ENCODE data around the gene GSDME. TPM values are rescaled to one million over a fixed set of nuclear protein-coding genes. Genes with fewer than 3 reads are reported as not detected.

Gene GSDME
- total RNA-seq, 5 donors from 2014 or later (not counting 1 experiment from before 2014, with no cell fraction given): 0.38 to 1.1 (median 0.46) TPM; not detected in 1

GRCh38 chr7:24713039-24713793 is 44.0 kb downstream of the GSDME start:
- peaks cover 0 to 32% of the 10 kb centered on the region in 2 experiments for H3K27me3 ChIP-seq (replicated peaks in 1 of 2; ENCODE audit: control insufficient read depth in 2 of 2, extremely low read depth in 1 of 2, insufficient read depth in 2 of 2, low read length in 1 of 2)
- H3K9me3 ChIP-seq: no peaks in the 10 kb centered on the region
- CTCF ChIA-PET: no interaction called here
- no peak overlapping the region for H3K4me3 ChIP-seq (ENCODE audit: control insufficient read depth in 1 of 2, extremely low read depth in 1 of 2, low read length in 1 of 2)
- DNase-seq (no peak), ATAC-seq (replicated peaks in 1 of 4) (no peak)
- peaks cover 21 to 30% of the 10 kb centered on the region in 2 donors for H3K27me3 Mint-ChIP-seq
- H3K9me3 Mint-ChIP-seq: no peaks in the 10 kb centered on the region
- no peaks in the 10 kb centered on the region for H3K36me3 ChIP-seq (ENCODE audit: control insufficient read depth in 2 of 2, extremely low read depth in 1 of 2, insufficient read depth in 1 of 2, low read length in 1 of 2)
- POLR2A ChIA-PET: no interaction called here
- H3K4me3 Mint-ChIP-seq: no peak overlapping the region
- no peak overlapping the region for H3K27ac Mint-ChIP-seq
- no peaks in the 10 kb centered on the region for H3K4me1 ChIP-seq (ENCODE audit: control insufficient read depth in 1 of 2, extremely low read depth in 1 of 2, insufficient read depth in 2 of 2, low read length in 2 of 2)
- no peak overlapping the region for H3K27ac ChIP-seq (ENCODE audit: low read length)
- no peaks in the 10 kb centered on the region for H3K36me3 Mint-ChIP-seq
- H3K4me1 Mint-ChIP-seq: peaks cover 0 to 9% (median 7%) of the 10 kb centered on the region in 3 donors
- WGBS (ENCODE audit: insufficient coverage): 95% methylated on average over 5 of the region's 12 CpGs

- Mint-ChIP-seq H3K36me3 (no peaks in the 10 kb centered on the region), H3K27ac (no peak overlapping the region), H3K27me3 (peaks cover under 1 to 13% of the 10 kb centered on the region in 2 donors), H3K4me3 (no peak overlapping the region), H3K4me1 (peaks cover 0 to 7% (median 0%) of the 10 kb centered on the region in 3 donors), H3K9me3 (no peaks in the 10 kb centered on the region)
- ChIA-PET POLR2A (no interaction called here), CTCF (no interaction called here)
- no peaks in the 10 kb centered on the region for H3K4me1 ChIP-seq (ENCODE audit: control insufficient read depth in 1 of 2, extremely low read depth in 1 of 2, insufficient read depth in 2 of 2, low read length in 2 of 2)
- DNase-seq (no peak), ATAC-seq (replicated peaks in 1 of 4) (no peak)
- 94% methylated on average over 15 of the region's 15 CpGs for WGBS (ENCODE audit: insufficient coverage)
- H3K27ac ChIP-seq (ENCODE audit: low read length): no peak overlapping the region
- H3K36me3 ChIP-seq (ENCODE audit: control insufficient read depth in 2 of 2, extremely low read depth in 1 of 2, insufficient read depth in 1 of 2, low read length in 1 of 2): no peaks in the 10 kb centered on the region
- peaks cover 0 to 13% of the 10 kb centered on the region in 2 experiments for H3K27me3 ChIP-seq (replicated peaks in 1 of 2; ENCODE audit: control insufficient read depth in 2 of 2, extremely low read depth in 1 of 2, insufficient read depth in 2 of 2, low read length in 1 of 2)
- no peak overlapping the region for H3K4me3 ChIP-seq (ENCODE audit: control insufficient read depth in 1 of 2, extremely low read depth in 1 of 2, low read length in 1 of 2)
- H3K9me3 ChIP-seq: no peaks in the 10 kb centered on the region
These were observed 47.5 kb downstream of the GSDME start for GRCh38 chr7:24709585-24710360.

- CTCF ChIA-PET: no interaction called here
- ATAC-seq (replicated peaks in 1 of 4): no peak
These were observed 48.2 kb downstream of the GSDME start for GRCh38 chr7:24709051-24709450.

GRCh38 chr7:24707988-24708615 is 49.2 kb downstream of the GSDME start:
- no peaks in the 10 kb centered on the region for H3K36me3 Mint-ChIP-seq
- ChIA-PET POLR2A (no interaction called here), CTCF (no interaction called here)
- H3K4me3 ChIP-seq (ENCODE audit: control insufficient read depth in 1 of 2, extremely low read depth in 1 of 2, low read length in 1 of 2): no peak overlapping the region
- ATAC-seq (replicated peaks in 1 of 4) (no peak), DNase-seq (no peak)
- peaks cover 0 to 7% (median 0%) of the 10 kb centered on the region in 3 donors for H3K4me1 Mint-ChIP-seq
- no peaks in the 10 kb centered on the region for H3K9me3 Mint-ChIP-seq
- no peaks in the 10 kb centered on the region for H3K36me3 ChIP-seq (ENCODE audit: control insufficient read depth in 2 of 2, extremely low read depth in 1 of 2, insufficient read depth in 1 of 2, low read length in 1 of 2)
- H3K27ac Mint-ChIP-seq: no peak overlapping the region
- WGBS (ENCODE audit: insufficient coverage): 95% methylated on average over 7 of the region's 9 CpGs
- H3K4me3 Mint-ChIP-seq: no peak overlapping the region
- peaks cover 0 to 9% of the 10 kb centered on the region in 2 experiments for H3K27me3 ChIP-seq (replicated peaks in 1 of 2; ENCODE audit: control insufficient read depth in 2 of 2, extremely low read depth in 1 of 2, insufficient read depth in 2 of 2, low read length in 1 of 2)
- no peaks in the 10 kb centered on the region for H3K9me3 ChIP-seq
- peaks cover 0 to 5% of the 10 kb centered on the region in 2 donors for H3K27me3 Mint-ChIP-seq
- no peaks in the 10 kb centered on the region for H3K4me1 ChIP-seq (ENCODE audit: control insufficient read depth in 1 of 2, extremely low read depth in 1 of 2, insufficient read depth in 2 of 2, low read length in 2 of 2)
- no peak overlapping the region for H3K27ac ChIP-seq (ENCODE audit: low read length)

More at GRCh38 chr7:24709051-24709450, 48.2 kb downstream of the GSDME start:
- POLR2A ChIA-PET: no interaction called here
- DNase-seq: no peak
- Mint-ChIP-seq H3K9me3 (no peaks in the 10 kb centered on the region), H3K36me3 (no peaks in the 10 kb centered on the region), H3K27me3 (peaks cover 0 to 13% of the 10 kb centered on the region in 2 donors), H3K4me1 (peaks cover 0 to 7% (median 0%) of the 10 kb centered on the region in 3 donors), H3K4me3 (no peak overlapping the region), H3K27ac (no peak overlapping the region)
- Histone ChIP-seq H3K36me3 (ENCODE audit: control insufficient read depth in 2 of 2, extremely low read depth in 1 of 2, insufficient read depth in 1 of 2, low read length in 1 of 2) (no peaks in the 10 kb centered on the region), H3K27ac (ENCODE audit: low read length) (no peak overlapping the region), H3K27me3 (replicated peaks in 1 of 2; ENCODE audit: control insufficient read depth in 2 of 2, extremely low read depth in 1 of 2, insufficient read depth in 2 of 2, low read length in 1 of 2) (peaks cover 0 to 13% of the 10 kb centered on the region in 2 experiments), H3K4me1 (ENCODE audit: control insufficient read depth in 1 of 2, extremely low read depth in 1 of 2, insufficient read depth in 2 of 2, low read length in 2 of 2) (no peaks in the 10 kb centered on the region), H3K9me3 (no peaks in the 10 kb centered on the region), H3K4me3 (ENCODE audit: control insufficient read depth in 1 of 2, extremely low read depth in 1 of 2, low read length in 1 of 2) (no peak overlapping the region)
- 94% methylated on average over 5 of the region's 5 CpGs for WGBS (ENCODE audit: insufficient coverage)

DNA sequence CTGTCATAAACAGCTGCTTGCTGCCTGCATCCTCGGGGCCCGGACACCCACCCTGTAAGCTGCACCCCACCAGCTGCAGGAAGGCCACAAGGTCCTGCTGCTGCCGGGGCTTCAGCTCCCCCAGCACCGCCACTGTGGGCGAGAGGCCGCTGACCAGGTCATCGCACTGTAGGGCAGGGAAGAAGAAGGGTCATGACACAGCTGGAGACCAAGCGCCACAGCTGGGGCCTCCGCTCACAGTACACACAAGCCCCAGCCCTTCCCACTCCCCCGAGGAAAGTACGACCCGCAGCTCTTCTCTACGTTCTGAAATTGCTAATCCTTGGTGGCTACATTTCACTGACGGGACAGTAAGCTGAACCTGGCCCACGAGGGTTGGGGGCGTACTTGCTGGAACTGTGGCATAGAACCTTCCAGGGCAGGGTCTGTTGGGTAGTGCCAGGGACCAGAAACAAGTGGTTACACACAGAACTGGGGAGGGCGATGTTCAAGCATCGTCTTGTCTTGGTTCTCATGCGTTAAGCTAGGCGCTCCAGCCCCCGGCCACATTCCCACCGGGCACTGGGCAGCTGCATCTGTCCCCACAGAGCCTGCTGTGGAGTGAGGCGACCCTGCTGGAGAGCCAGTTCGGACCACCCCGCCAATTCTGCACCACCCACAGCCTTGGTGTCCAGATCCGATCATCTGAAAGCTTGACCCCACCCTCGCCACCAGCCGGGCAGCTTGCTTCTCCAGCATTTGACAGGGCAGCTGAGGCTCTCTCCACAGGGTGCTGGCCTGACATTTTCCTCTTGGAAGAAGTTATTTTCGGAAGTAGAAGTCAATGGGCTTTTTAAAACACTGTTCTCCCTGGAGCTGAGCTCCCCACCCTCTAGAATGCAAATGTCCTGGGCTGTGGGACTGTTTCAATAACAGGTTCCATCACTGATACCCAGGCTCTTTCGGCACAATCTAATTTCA is 50.8 kb downstream of the GSDME start:
- H3K27me3 ChIP-seq (replicated peaks in 1 of 2; ENCODE audit: control insufficient read depth in 2 of 2, extremely low read depth in 1 of 2, insufficient read depth in 2 of 2, low read length in 1 of 2): peaks cover 0 to 2% of the 10 kb centered on the region in 2 experiments
- CTCF ChIA-PET: interaction anchor here in 1 of 2 donors (0.6 kb wide), 1 partner anchor 924 kb away, joined by 4 read pairs; no protein-coding TSS in a partner anchor
- no peaks in the 10 kb centered on the region for H3K36me3 ChIP-seq (ENCODE audit: control insufficient read depth in 2 of 2, extremely low read depth in 1 of 2, insufficient read depth in 1 of 2, low read length in 1 of 2)
- Mint-ChIP-seq H3K27ac (no peak overlapping the region), H3K27me3 (no peaks in the 10 kb centered on the region), H3K36me3 (no peaks in the 10 kb centered on the region), H3K4me1 (peaks cover 0 to 7% (median 0%) of the 10 kb centered on the region in 3 donors), H3K9me3 (no peaks in the 10 kb centered on the region), H3K4me3 (no peak overlapping the region)
- H3K4me3 ChIP-seq (ENCODE audit: control insufficient read depth in 1 of 2, extremely low read depth in 1 of 2, low read length in 1 of 2): no peak overlapping the region
- no peaks in the 10 kb centered on the region for H3K9me3 ChIP-seq
- DNase-seq (no peak), ATAC-seq (replicated peaks in 1 of 4) (no peak)
- POLR2A ChIA-PET: interaction anchor here in 1 of 2 donors (0.5 kb wide), 1 partner anchor 1196 kb away, joined by 3 read pairs; no protein-coding TSS in a partner anchor
- H3K4me1 ChIP-seq (ENCODE audit: control insufficient read depth in 1 of 2, extremely low read depth in 1 of 2, insufficient read depth in 2 of 2, low read length in 2 of 2): no peaks in the 10 kb centered on the region
- WGBS (ENCODE audit: insufficient coverage): 93% methylated on average over 25 of the region's 30 CpGs
- no peak overlapping the region for H3K27ac ChIP-seq (ENCODE audit: low read length)
